ENCODE data around the gene COL28A1.

DNA sequence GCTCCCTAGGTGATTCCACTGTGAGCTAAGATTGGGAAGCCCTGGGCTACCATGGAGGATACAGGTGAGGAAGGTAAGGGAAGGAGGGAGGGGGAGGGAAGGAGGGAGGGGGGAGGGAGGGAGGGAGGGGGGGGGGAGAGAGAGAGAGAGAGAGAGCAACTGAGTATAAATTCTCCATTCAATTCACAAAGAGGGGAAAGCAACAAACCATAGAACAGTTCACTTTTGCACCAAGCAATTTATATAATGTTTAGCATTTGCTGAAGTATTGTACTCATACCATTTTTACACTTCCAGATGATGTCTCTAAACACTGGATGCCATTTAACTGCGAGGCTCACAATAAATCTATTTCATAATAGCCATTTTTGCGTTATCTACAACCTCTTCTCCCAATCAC lies 118.3 kb downstream of the COL28A1 start:
- TF ChIP-seq CTCF (conservative IDR thresholded peaks at IDR 0.05) (no peak), EZH2 (IDR thresholded peaks at IDR 0.05; ENCODE audit: low read depth) (no peak)
